CD1c-positive myeloid dendritic cell (primary cell): ENCODE results near the gene CDK8.
"Not testable (repeated sequence)": the region's sequence is repeated elsewhere in the genome, so short reads cannot be mapped to it uniquely, and the experiment has no call there.

Experiments used
- DNase-seq: peaks from one replicate; pipeline ENCODE4 v3.0.0-alpha.2; 2016; ENCODE audit errors: extremely low spot score

Gene CDK8

GRCh38 chr13:26253262-26253786, 605 bp upstream of the CDK8 start:
- no peak for DNase-seq

GRCh38 chr13:26254583-26255111, 718 bp downstream of the CDK8 start:
- DNase-seq: peak; percentile 68

- no peak for DNase-seq
These were observed 1.2 kb downstream of the CDK8 start for GRCh38 chr13:26255115-26255514.

GRCh38 chr13:26255691-26256277, 1.9 kb downstream of the CDK8 start:
- no peak for DNase-seq

- DNase-seq: no peak
These were observed 3.1 kb downstream of the CDK8 start for GRCh38 chr13:26257049-26257448.

GRCh38 chr13:26259634-26260033, 5.7 kb downstream of the CDK8 start:
- no peak for DNase-seq

GRCh38 chr13:26262156-26262555, 8.2 kb downstream of the CDK8 start:
- DNase-seq: no peak

- no peak for DNase-seq
These were observed 12.4 kb downstream of the CDK8 start for GRCh38 chr13:26266311-26266710.

GRCh38 chr13:26270707-26271106, 16.8 kb downstream of the CDK8 start:
- no peak for DNase-seq

- DNase-seq: no peak
These were observed 18.7 kb downstream of the CDK8 start for GRCh38 chr13:26272621-26273020.

GRCh38 chr13:26280295-26280694, 26.4 kb downstream of the CDK8 start:
- no peak for DNase-seq

GRCh38 chr13:26280822-26281221, 26.9 kb downstream of the CDK8 start:
- DNase-seq: no peak

GRCh38 chr13:26285911-26286310, 32.0 kb downstream of the CDK8 start:
- DNase-seq: not testable (repeated sequence)

- DNase-seq: not testable (repeated sequence)
These were observed 34.9 kb downstream of the CDK8 start for GRCh38 chr13:26288838-26289237.

- DNase-seq: no peak
These were observed 41.9 kb downstream of the CDK8 start for GRCh38 chr13:26295812-26296211.

GRCh38 chr13:26299168-26299750, 45.3 kb downstream of the CDK8 start:
- no peak for DNase-seq

- DNase-seq: no peak
These were observed 46.2 kb downstream of the CDK8 start for GRCh38 chr13:26300140-26300539.

- no peak for DNase-seq
These were observed 51.7 kb downstream of the CDK8 start for GRCh38 chr13:26305676-26306075.

GRCh38 chr13:26307701-26308100, 53.8 kb downstream of the CDK8 start:
- no peak for DNase-seq

- DNase-seq: no peak
These were observed 54.3 kb downstream of the CDK8 start for GRCh38 chr13:26308250-26308649.

GRCh38 chr13:26308836-26309235, 54.9 kb downstream of the CDK8 start:
- no peak for DNase-seq

- no peak for DNase-seq
These were observed 56.1 kb downstream of the CDK8 start for GRCh38 chr13:26310003-26310402.

- DNase-seq: no peak
These were observed 56.5 kb downstream of the CDK8 start for GRCh38 chr13:26310470-26310869.
